KOPT-K1 (cell line): ENCODE results near the gene RALGAPB.
"Not testable (repeated sequence)": the region's sequence is repeated elsewhere in the genome, so short reads cannot be mapped to it uniquely, and the experiment has no call there.

Experiments used
- H3K27ac ChIP-seq: fragments of 200-600 bp; sonication (generic); 2 replicates; pipeline ENCODE4 v1.5.1; 2016; ENCODE audit warnings: antibody characterized with exemption, mild to moderate bottlenecking, low read depth, low read length; ENCODE audit not compliant: poor library complexity, severe bottlenecking
- H3K36me3 ChIP-seq: fragments of 200-600 bp; sonication (generic); 2 replicates; pipeline ENCODE4 v1.5.1; 2017; ENCODE audit warnings: antibody characterized with exemption, mild to moderate bottlenecking, low read length, moderate library complexity; ENCODE audit not compliant: insufficient read depth
- H3K9me3 ChIP-seq: fragments of 200-600 bp; sonication (generic); 2 replicates; pipeline ENCODE4 v1.5.1; 2017; ENCODE audit warnings: antibody characterized with exemption, low read length, mild to moderate bottlenecking; ENCODE audit not compliant: insufficient read depth, poor library complexity, severe bottlenecking

The RALGAPB gene

DNA sequence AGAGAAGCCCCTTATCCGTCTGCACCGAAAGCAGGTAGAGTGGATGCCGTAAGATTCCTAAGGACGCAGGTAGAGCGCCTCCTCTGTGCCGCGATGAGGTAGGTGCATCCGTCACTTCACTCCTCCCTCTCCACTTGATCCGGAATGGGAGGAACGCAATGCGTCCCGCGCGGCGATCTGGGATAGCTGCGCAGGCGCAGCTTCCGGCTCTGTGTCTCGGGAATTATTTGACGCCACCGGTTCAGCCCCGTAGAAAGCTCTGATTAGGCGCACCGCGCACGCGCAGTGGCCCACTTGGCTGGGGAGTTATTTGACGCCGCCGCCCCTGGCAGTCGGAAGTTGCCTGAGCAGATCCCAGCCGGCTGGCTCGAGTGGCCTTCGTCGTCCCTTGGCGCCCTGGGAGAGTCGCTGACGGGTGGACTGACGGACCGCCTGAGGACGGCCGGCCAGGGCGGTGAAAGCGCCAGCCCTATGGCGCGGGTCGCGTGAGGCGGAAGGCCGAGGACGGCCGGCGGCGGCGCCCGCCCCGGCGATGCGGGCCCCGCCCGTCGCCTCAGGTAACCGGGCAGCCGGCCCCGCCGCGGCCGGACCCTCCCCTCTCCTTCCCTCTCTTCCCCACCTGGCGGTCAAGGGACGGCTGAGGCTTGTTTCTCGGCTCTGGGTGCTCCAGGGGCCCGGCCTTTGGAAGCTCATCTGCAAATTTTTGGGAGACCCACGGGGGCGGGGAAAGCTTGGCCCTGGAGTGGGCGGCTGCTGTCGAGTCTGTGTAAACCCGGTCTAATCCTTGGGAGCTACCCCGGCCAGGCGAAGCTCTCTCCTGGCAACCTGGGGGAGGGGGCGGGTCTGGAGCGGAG lies at the start of gene RALGAPB:
RALGAPB (plus strand) TSS at position 331 of the 854 bp plus-strand sequence. CDS start 15,590 bp downstream, outside the sequence.
- Histone ChIP-seq H3K36me3 (no peaks in the 10 kb centered on the region), H3K9me3 (no peaks in the 10 kb centered on the region), H3K27ac (peak within 1 kb of the TSS; percentile 65)

DNA sequence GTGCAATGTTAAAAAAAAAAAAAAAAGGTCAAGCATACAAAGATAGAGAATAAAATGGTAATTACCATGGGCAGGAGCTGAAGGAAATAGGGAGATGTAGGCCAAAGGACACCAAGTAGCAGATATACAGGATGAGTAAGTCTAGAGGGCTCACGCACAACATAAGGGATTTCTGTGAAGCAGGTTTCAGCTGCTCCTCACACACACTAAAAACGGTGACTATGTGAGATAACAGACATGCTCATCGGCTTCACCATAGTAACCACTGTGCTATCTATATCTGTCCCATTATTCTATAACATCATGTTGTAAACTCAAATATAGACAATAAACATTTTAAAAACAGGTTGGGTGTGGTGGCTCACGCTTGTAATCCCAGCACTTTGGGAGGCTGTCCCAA lies 49.1 kb upstream of the RALGAPB start:
- Histone ChIP-seq H3K27ac (no peak overlapping the region), H3K9me3 (no peaks in the 10 kb centered on the region), H3K36me3 (peaks cover 100% of the 10 kb centered on the region)

DNA sequence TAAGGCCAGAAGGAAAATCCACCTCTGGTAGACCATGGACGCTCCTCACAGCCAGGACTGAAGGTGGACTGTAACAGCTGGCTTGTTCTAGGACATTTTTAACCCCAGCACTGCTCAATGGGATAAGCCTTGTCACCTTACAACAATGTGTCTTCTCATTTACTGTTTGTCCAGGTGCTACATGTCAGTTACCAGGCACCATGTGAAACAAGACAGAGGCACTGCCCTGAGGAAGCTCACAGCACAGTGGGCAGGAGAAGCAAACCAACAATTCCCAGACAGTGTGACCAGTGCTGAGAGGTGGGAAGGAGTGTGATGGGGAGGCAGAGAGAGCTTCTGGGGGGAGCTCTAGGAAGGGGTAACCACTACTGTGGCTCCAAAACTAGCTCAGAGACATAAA lies 48.2 kb upstream of the RALGAPB start:
- H3K9me3 ChIP-seq: no peaks in the 10 kb centered on the region
- H3K27ac ChIP-seq: no peak overlapping the region
- peaks cover 100% of the 10 kb centered on the region for H3K36me3 ChIP-seq

DNA sequence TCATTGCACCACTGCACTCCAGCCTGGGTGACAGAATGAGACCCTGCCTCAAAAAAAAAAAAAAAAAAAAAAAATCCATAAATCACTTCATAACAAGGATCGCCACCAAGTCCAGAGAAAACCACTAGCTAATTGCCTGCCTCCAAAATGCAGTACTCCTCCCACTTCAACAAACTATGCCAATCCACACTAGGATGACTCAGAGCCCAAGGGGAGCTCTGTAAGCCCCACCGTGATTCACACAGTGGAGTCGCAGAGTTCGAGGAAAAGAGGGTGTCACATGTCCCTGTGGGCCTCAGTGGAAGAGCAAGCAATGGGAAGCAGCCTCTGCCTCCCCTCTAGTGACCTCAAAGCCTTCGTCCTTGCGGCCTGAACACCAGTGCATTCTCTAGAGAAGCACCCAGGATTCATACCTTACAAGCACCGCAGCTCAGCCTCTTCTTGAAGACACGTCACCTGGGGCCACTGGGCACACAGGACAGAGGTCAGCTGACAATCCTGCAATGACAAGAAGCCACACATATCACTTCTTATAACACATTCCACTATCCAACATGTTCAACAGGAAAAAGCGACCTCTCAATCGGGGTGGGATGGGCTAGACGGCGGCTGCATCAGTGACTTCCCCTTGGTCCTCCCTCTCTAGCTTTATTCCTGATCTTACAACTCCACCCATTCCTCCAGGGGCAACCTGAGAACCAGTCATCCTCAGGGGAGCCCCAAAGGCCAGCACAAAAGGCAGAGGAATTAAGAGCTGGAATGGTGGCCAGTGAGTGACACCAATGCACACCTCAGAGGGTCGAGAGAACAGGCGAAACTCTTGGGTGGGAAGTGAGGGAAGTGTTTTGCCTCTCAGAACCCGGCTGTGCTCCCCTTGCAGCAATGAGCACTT lies 46.4 kb upstream of the RALGAPB start:
- peaks cover 100% of the 10 kb centered on the region for H3K36me3 ChIP-seq
- no peaks in the 10 kb centered on the region for H3K9me3 ChIP-seq
- no peak overlapping the region for H3K27ac ChIP-seq

DNA sequence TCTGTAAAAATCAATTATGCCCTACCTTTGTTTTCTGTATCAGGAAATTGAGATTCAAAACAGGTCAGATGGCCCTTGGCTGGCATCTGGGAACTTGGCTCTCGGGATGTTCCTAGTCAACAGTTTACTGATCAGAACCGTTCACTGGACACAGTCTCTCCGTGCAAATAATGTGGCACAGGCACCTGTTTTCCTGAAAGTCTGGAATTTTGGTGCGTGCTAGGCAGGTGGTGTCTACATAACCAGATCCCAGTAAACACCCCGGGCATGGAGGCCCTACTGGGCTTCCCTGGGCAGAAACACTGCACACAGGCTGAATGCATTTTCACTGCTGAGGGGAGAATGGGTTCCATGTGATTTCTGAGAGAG lies 45.0 kb upstream of the RALGAPB start:
- no peak overlapping the region for H3K27ac ChIP-seq
- H3K36me3 ChIP-seq: peaks cover 100% of the 10 kb centered on the region
- no peaks in the 10 kb centered on the region for H3K9me3 ChIP-seq

DNA sequence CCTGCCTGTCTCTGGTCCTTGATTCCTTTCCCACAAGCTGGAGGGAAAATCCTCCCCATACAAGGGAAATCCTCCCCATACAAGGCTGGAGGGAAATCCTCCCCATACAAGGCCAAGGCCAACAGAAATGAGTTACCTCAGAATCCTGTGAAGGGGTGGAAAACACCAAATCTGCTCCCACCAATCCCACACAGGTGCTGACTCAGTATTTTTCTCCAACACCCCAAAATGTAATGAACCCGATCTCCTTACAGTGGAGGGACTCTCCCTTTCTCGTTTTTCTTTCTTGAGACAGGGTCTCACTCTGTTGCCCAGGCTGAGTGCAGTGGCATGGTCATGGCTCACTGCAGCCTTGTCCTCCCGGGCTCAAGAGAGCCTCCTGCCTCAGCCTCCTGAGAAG lies 43.8 kb upstream of the RALGAPB start:
- Histone ChIP-seq H3K36me3 (peaks cover 100% of the 10 kb centered on the region), H3K9me3 (no peaks in the 10 kb centered on the region), H3K27ac (no peak overlapping the region)

DNA sequence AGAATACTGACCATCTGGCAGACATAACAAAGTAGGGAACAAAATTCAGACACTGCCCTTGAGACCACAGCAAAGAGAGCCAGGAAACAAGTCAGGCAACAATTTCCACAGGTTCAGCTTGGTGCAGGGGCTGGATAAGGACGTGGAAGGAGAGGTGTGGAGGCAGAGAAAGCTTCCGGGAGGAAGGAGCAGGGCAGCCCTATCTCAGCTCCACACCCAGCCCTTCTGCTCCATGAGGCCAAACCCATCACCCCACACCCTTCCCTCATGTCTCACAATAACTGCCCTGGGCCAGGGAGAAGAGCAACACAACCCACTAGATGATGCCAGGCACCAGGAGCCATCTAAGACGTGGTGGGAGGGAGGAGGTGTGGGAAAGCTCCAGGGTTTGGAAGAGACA lies 43.3 kb upstream of the RALGAPB start:
- H3K27ac ChIP-seq: no peak overlapping the region
- H3K36me3 ChIP-seq: peaks cover 100% of the 10 kb centered on the region
- no peaks in the 10 kb centered on the region for H3K9me3 ChIP-seq

DNA sequence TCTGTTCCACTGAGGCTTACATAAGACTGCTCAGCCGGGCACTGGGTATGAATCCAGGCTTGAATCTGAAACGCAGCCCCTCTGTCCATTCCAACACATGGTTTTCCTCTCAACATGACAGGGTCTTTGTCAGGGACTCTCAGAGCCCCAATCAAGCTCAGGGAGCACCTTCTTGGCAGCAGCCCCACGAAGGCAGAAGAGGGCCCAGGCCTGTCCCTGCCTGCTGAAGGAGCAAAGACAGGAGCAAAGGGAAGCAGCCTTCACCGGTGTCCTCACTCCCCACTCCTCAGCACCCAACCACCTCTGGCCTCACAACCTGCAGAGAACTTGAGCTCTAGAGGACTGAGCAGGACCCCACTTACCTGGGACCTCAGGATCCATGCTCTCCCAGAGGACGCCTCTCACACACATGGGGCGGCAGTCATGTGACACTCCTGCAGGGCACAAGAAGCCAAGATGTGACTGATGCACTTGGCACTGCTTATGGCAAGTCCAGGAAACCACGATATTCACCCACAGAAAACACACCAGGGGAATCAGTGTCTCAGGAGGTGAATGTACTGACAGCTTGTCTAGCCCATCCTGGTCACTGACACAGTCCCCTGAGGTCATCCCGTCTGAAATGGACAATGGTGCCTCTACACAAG lies 41.8 kb upstream of the RALGAPB start:
- no peak overlapping the region for H3K27ac ChIP-seq
- H3K9me3 ChIP-seq: no peaks in the 10 kb centered on the region
- peaks cover 88% of the 10 kb centered on the region for H3K36me3 ChIP-seq

DNA sequence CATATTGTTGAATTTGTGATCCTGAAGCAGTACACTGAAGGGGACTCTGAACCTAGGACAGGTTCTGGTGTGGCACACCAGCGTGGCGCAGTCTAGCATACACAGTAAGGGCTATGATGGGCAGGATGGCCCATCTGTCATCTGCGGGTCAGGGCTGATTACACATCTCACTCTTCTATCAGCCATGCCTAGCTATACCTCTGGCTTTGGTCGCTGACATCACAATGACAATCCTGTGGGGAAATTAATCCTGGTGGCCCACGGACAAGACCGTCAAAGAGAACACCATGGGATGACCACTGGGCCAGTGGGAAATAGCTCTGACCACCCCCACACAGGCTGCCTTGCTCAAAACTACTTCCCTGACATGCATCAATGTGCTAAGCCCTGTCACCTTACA lies 40.4 kb upstream of the RALGAPB start:
- Histone ChIP-seq H3K27ac (no peak overlapping the region), H3K36me3 (peaks cover 74% of the 10 kb centered on the region)

DNA sequence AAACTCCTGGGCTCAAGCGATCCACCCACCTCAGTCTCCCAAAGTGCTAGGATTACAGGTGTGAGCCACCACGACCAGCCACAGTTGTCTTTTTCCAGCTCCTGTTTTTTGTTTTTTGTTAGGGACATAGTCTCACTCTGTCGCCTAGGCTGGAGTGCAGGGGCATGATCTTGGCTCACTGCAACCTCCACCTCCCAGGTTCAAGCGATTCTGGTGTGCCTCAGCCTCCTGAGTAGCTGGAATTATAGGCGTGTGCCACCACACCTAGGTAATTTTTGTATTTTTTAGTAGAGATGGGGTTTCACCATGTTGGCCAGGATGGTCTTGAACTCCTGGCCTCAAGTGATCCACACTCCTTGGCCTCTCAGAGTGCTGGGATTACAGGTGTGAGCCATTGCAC lies 39.8 kb upstream of the RALGAPB start:
- not testable (repeated sequence) for H3K27ac ChIP-seq, H3K9me3 ChIP-seq
- H3K36me3 ChIP-seq: peaks cover 68% of the 10 kb centered on the region

More for the DNA sequence above, 40.4 kb upstream of the RALGAPB start:
- no peaks in the 10 kb centered on the region for H3K9me3 ChIP-seq

DNA sequence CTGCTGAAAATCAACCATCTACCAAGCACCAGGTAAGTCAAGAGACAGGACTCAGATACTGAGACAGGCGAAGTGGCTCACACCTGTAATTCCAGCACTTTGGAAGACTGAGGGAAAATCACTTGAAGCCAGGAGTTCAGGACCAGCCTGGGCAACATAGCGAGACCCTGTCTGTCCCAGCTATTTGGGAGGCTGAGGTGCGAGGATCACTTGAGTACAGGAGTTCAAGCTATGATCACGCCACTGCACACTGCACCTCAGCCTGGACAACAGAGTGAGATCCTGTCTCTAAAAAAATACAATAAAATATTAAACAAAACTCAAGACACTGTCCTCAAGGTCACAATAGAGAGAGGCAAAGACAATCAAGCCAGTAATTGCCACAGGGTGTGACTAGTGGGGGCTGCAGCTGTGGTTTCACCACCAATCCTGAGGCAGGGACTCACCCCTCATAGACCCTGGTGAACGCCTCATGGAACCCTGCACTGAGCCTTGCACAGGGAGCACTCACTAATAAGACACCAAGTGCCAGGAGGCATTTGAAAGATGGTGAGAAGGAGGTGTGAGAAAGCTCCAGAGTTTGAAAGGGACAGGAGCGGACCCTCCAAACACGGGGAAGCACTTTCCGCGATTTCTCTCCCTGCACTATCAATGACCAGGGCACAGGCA lies 39.2 kb upstream of the RALGAPB start:
- Histone ChIP-seq H3K9me3 (no peaks in the 10 kb centered on the region), H3K27ac (peak overlapping the region; percentile 87), H3K36me3 (peaks cover 62% of the 10 kb centered on the region)

DNA sequence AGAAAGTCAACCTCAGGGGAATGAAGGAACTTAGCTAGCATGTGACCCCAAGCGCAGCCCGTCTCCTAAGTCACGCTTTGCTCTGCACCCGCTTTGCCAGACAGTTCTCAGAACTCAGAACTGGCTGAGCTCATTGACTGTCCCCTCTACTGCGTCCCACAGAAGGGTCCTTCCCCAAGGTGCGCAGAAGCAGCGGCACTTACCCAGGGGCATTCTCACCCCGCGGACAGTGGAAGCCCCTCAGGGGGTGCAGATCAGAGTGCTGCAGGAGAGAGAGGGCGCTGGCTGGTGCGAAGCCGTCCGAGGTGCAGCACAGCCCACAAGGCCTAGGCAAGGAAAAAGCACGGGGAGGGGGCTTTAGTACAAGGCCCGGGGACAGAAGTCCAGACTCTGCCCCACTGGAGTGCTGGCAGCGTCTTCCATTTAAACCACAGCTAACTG lies 38.3 kb upstream of the RALGAPB start:
- Histone ChIP-seq H3K9me3 (no peaks in the 10 kb centered on the region), H3K27ac (peak overlapping the region; percentile 87), H3K36me3 (peaks cover 53% of the 10 kb centered on the region)

DNA sequence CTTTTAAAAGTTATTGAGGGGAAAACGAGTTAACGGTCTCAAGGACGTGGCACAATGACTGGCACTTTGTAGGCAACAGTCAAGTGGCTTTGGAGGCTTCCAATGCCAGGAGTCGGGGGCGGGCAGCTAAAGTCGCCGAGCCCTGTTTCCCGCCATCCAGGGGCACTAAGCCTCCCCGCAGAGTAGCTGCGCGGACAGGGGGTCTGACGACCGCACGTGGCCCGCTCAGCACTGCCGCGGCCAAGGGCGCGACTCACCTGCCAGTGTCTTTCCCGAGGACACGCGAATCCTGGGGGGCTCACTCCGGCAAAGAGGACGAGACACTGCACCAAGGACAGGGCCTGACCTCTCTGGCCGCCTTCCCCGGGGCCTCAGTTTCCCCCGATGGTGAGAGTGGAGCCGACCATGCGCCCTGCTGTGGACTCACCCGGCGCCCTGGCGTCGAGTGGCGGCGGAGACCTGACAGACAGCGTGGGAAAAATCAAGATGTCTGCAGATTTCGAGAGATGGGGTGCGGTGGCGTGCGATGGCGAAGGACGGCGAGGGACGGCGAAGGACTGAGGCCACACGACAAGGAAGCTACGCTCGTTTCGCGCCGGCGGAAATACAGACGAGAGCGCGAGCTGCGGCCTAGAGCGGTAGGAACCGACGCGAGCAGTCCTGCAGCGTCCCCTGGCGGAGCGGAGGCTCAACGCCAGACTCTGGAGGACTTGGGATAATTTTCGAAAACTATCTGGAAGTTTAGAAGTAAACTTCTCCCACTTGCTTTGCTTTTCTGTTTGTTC lies 37.7 kb upstream of the RALGAPB start, which contains the start of gene SNHG17:
SNHG17 (minus strand) TSS at position 559 of the 785 bp plus-strand sequence.
- peak within 1 kb of the TSS; percentile 87 for H3K27ac ChIP-seq
- no peaks in the 10 kb centered on the region for H3K9me3 ChIP-seq
- peaks cover 47% of the 10 kb centered on the region for H3K36me3 ChIP-seq

DNA sequence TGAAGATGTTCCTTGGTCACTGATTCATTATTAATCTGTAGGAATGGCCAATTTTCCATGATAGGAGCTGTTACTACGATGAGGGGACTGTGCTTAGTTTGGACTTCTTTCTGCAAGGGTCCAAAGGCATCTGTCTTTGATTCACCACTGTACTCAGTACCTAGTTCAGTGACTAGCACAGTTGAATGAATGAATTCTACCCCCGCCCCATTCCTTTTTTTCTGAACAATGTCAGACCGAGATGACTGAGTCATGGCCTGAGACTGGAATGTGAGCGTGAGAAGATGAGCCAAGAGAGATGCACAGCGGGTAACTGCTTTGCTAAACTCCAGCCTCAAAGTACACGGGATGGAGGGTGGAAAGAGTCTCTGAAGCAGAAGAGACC lies 37.1 kb upstream of the RALGAPB start:
- peaks cover 41% of the 10 kb centered on the region for H3K36me3 ChIP-seq
- H3K27ac ChIP-seq: no peak overlapping the region
- H3K9me3 ChIP-seq: no peaks in the 10 kb centered on the region
